HEK293T (cell line): ENCODE measurements around the gene ARMH4.

ENCODE experiments used
- SP1 ChIP-seq: fragments of 450-650 bp; IDR thresholded peaks from 2 replicates; pipeline ENCODE4 v1.6.1; 2017
- SUZ12 ChIP-seq: fragments of 450-650 bp; IDR thresholded peaks from 2 replicates; pipeline ENCODE4 v1.6.1; 2016; ENCODE audit warnings: mild to moderate bottlenecking

DNA sequence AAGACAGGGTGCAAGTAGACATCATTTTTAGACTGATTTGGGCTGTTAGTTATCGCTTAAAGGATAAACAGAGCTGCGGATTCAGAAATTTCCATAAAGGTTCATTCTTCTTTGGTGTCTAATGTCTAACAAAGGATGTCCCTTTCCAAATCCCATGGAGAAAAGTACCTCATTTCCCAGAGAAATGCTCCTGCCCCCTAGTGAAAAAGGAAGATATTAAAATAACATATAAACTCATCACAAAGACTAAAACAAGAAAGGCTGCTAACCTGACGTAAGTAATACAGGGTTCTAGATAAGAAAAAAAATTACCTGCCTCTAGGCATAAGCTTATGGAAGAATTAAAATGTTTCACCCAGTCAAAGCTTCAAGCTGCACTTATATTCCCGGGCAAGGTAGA, 22.8 kb downstream of the ARMH4 start:
- TF ChIP-seq SP1 = no peak
- no peak for TF ChIP-seq SUZ12
